Posterior cingulate gyrus (tissue), 11 donors: ENCODE results near the gene LHFPL2.
"Not testable (repeated sequence)": the region's sequence is repeated elsewhere in the genome, so short reads cannot be mapped to it uniquely, and the experiment has no call there.

Experiments used
- DNase-seq, 10 donors: peaks; one replicate each; pipeline versions ENCODE4 v3.0.0 to v3.0.0-alpha.2; 2020 to 2021; ENCODE audit warnings: mixed read lengths in 3 of 10
- intact Hi-C: fragments of 100-400 bp; cut with DNase I; formaldehyde crosslinking; loops from one replicate; pipeline ENCODE4 v1.15.1; 2023

Gene LHFPL2

DNA sequence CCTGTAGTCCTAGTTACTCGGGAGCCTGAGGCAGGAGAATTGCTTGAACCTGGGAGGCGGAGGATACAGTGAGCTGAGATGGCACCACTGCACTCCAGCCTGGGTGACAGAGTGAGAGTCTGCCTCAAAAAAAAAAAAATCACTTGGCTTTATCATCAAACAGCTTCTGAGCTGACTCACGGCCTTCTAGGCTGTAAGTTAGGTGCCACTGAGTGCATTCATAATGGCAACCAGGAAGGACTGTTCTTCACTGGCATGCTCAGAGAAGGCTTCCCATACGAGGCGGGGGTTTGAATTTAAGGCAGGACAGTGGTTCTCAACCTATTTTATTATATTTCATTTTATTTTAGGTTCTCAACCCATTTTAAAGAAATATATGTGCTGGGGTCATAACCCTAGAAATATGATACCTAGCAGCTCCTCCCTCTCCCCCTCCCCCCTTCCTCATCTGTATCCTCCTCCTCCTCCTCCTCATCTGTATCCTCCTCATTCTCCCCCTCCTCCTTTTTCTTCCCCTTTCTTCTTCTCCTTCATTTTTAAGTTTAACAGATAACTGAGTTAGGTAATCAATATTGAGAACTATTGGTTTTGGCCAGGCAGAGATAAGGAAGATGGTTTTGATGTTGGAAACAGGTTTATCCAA is 19.0 kb upstream of the LHFPL2 start:
- DNase-seq: no peak
- intact Hi-C loops: no loop called here

DNA sequence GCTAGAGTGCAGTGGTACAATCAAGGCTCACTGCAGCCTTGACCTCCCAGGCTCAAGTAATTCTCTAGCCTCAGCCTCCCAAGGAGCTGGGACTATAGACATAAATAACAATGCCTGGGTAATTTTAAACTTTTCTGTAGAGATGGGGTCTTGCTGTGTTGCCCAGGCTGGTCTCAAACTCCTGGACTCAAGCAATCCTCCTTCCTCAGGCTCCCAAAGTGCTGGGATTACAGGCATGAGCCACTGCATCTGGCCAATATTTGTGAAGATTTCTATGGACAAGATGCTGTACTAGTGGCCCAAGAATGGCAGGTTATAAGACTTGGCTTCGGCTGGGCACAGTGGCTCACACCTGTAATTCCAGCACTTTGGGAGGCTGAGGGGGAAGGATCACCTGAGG is 18.4 kb upstream of the LHFPL2 start:
- intact Hi-C loops, DNase-seq: not testable (repeated sequence)

DNA sequence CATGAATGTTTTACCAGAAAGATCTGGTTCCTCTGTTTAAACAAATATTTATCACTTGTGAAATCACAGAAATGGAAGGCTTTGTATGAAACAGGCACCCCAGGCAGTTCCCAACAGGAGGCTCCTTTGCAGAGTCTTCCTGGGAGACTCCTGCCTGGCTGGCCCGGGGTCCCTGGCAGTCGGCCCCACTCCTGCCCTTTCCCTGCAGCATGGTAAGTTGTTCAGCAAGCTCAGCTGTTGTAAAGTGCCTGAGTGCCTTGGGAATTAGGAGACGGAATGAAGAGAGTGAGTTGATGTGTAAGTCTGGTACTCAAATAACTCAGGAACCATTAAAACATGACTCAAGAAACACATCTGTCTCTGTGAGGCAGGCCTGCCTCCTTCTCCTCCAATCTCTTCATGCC is 17.5 kb upstream of the LHFPL2 start:
- no peak for DNase-seq

DNA sequence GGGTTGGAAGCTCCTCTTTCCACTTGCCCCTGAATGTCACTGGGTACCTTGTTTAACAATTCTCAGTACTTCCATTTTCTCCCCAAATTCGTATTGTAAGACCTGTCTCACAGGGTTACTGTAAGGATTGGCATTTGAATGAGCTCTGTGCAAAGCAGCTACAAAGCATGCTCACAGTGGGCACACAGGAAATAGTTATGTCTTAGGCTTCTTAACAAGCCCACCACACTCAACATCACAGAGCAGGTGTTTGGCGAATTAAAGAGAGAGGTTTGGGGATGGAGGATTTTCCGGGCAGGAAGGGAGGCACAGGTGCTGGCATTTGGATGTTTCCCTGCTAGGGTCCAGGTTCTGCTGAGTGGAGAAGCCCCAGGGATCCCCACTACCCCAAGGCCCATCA is 17.0 kb upstream of the LHFPL2 start:
- no peak for DNase-seq
- intact Hi-C loops: no loop called here

More for the DNA sequence above, 17.5 kb upstream of the LHFPL2 start:
- intact Hi-C loops: no loop called here

DNA sequence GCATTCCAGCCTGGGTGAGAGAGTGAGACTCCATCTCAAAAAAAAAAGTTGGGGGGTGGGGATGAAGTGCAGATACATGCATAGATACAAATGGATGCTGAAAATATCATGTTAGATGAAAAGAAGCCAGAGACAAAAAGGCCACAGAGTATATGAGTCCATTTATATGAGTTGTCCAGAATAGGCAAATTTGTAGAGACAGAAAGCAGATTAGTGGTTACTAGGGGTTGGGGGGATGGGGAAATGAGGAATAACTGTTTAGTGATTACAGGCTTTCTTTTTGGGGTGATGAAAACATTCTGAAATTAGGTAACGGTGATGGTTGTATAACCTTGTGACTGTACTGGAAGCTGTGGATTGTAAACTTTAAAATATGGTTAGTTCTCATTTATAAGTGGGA is 13.8 kb upstream of the LHFPL2 start:
- intact Hi-C loops: no loop called here
- DNase-seq: no peak

DNA sequence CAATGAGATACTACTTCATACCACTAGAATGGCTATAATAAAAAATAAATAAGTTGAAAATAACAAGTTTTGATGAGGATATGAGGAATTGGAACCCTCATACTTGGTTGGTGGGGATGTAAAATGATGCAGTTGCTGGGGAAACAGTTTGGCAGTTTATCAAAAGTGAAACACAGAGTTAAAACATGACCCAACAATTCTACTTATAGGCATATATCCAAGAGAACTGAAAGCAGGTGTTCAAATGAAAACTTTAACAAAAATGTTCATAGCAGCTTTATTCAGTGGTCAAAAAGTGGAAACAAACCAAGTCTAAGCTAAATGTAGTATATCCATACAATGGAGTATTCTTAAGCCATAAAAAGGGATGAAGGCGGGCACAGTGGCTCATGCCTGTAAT is 13.1 kb upstream of the LHFPL2 start:
- intact Hi-C loops: no loop called here
- DNase-seq: no peak

DNA sequence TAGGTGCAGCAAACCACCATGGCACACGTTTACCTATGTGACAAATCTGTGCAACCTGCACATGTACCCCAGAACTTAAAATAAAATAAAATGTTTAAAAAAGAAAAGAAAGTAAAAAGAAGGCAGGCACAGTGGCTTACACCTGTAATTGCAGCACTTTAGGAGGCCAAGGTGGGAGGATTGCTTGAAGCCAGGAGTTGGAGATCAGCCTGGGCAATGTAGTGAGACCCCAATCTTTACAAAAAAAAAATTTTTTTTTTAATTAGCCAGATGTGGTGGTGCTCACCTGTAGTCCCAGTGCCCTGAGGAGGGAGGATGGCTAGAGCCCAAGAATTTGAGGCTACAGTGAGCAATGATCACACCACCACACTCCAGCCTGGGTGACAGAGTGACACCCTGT is 12.5 kb upstream of the LHFPL2 start:
- intact Hi-C loops: no loop called here
- DNase-seq: no peak

DNA sequence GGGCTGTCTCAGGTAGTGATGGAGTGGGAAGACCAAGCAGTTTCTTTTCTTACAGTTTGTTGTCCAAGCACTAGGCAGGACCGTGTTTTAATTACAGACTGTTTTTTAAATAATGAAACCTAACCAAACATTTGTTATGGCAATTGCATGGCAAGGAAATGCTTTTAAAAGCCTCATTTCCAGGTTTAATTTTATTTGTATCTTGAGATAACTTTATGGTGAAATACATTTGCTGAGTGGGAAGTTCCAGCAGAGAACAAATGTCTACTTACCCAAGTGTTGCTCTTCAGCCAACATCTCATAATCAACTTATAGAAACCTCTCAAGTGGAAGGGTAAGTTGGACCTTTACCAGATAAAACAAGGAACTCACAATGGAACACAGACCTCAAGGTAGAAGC is 11.8 kb upstream of the LHFPL2 start:
- no peak for DNase-seq
- intact Hi-C loops: no loop called here

DNA sequence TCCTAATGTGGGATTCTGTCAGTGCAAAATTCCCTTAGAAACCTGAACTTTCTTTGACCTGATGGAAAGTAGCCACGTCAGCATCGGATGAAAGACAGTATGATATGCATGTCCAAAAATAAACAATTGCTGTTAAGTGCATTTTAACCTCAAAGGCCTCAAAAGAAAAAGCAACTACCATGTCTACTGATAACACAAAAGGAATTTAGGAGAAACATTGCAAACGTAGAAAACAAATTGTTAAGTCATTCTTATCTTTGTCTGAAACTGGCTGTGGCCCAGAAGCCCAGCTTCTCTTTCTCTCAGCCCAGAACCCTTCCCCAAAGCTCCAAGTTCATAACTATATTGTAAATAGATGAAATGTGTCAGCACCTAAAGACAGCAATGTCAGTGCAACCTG is 11.1 kb upstream of the LHFPL2 start:
- DNase-seq: no peak
- intact Hi-C loops: loop anchor here (10.0 kb wide), 1 partner anchor 305 kb away; no protein-coding TSS in a partner anchor

DNA sequence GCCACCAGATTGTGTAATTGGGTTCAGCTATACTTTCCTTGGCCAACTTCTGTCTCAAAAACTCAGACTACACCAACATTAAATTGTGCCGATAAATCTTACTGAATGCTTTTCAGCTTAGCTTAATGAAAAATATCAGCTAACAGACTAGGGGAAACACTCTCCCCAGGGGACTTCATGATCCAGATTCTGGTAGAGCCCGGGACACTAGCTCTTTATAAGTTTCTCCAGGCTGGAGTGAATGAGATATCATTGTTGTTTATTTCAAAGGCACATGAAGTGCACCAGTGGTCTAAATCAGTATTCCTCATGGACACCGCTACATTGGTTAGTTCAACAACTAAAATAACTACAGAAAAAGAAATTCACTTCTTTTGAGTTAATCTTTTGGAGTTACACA is 10.5 kb upstream of the LHFPL2 start:
- no peak for DNase-seq
- intact Hi-C loops: loop anchor here (10.0 kb wide), 1 partner anchor 306 kb away; no protein-coding TSS in a partner anchor

DNA sequence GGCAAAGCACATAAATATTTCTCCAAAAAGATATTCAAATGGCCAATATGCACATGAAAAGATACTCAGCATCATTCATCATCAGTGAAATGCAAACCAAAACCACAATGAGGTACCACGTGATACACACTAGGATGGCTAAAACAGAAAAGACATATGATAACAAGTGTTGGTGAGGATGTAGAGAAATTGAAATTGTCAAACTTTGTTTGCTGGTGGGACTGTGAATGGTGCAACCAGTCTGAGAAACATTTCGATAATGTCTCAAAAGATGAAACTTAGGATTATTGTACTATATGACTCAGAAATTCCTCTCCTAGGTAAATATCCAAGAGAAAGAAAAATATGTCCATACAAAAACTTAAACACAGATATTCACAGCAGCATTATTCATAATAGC is 8.6 kb upstream of the LHFPL2 start:
- intact Hi-C loops: loop anchor here (10.0 kb wide), 1 partner anchor 308 kb away; no protein-coding TSS in a partner anchor
- no peak for DNase-seq

DNA sequence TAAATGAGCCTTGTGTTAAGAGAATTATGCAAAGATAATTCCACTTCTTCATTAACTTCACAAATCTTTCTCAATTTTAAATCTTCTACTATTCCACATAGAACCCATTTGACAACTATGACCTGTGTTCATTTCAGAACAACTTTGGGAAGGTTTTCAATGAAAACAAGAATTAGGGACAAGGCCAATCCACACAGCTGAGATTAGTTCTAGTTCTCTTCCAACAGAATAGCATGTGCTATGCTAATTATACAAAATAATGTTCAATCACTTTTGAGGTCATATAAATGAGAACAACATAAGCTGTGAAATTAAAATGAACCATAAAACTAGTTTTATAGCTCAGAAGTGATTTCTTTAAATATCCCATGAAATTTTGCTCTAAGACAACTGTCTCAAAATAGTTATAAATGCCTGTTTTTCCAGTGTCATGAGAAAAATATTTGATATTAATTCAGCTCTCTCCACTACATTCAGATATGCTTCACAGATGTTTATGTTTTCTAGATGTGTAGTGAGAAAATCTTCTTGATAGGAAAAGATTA is 7.2 kb upstream of the LHFPL2 start:
- no peak for DNase-seq
- intact Hi-C loops: loop anchor here (10.0 kb wide), 1 partner anchor 309 kb away; no protein-coding TSS in a partner anchor

DNA sequence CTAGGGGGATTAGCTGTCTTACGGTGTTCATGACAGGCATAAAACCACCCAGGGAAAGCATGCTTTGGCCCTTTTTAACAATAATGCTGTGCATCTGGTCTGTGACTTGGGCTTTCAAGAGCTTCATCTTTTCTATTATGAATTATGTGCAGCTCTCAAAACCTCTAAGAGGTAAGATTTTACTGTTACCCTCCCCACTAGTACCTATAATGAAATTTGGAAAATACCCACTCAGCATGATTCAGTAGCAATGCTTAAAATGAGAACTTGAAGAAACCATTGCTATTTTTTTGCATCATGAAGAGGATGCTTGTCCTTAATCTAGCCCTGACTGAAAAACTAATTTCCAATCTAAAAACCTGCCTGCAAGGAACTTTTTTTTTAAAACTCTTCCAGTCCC is 5.8 kb upstream of the LHFPL2 start:
- DNase-seq: no peak
- intact Hi-C loops: loop anchor here (10.0 kb wide), 1 partner anchor 310 kb away; no protein-coding TSS in a partner anchor

DNA sequence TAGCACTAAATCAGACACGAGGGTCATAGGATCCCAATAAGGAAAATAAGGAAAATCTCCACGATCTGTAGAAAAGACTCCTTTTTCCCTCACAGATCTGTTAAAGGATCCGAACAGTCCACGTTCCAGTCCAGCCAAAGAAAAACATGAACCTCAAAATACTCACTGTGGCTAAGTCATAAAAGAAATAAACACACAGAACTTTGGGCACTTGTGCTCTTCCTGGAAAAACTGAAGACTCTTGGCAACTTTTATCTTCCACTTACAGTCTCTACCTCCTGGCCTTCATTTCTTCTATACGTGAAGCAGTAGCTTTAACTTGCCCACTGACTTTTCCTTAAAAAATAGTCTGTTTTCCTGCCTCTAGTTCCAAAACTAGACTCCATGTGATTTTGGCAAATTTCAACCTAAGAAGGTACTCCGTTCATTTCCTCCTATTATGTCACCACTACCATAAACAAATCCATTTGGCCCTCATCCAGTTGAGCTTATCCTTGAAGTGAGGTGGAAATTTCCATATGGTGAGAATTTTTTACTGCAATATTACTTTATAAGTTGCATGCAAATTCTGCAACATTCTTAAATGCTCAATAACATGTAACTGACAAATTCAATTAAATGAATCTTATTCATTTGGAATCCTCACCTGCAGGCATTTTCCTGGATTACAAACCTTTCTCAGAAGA is 5.3 kb upstream of the LHFPL2 start:
- DNase-seq: no peak
- intact Hi-C loops: loop anchor here (10.0 kb wide), 1 partner anchor 311 kb away; no protein-coding TSS in a partner anchor

DNA sequence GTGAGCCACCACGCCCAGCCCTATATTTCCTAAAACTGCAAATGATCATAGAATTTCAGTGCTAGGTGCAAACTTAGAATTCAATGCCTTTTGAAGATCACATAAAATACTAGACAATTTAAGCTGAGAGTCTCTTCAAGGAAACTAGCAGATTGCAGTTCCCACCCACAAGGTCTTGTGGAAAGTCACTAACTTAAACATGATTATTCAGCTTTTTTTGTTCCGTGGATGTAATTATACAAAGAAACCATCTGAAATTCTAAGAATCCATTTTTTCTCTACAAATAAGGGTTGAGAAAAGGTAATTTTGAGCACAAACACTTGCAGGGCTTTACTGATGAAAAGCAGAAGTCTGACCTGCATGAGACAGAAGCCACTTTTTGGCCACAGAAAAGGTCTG is 4.5 kb upstream of the LHFPL2 start:
- intact Hi-C loops: loop anchor here (10.0 kb wide), 1 partner anchor 312 kb away; no protein-coding TSS in a partner anchor
- DNase-seq: no peak

DNA sequence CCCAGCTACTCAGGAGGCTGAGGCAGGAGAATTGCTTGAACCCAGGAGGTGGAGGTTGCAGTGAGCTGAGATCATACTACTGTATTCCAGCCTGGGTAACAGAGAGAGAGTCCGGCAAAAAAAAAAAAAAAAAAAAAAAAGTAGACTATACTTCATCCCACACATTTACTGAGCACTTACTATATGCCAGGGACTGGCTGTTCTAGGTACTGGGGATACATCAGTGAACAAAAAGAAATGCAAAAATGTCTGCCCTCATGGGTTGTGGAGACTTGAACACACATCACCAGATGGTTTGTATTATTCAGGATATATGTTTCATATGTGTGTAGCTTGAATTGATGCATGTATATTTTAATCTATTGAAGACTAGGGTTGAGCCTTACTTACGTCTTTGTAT is 2.9 kb upstream of the LHFPL2 start:
- intact Hi-C loops: loop anchor here (10.0 kb wide), 1 partner anchor 313 kb away; no protein-coding TSS in a partner anchor
- DNase-seq: no peak

DNA sequence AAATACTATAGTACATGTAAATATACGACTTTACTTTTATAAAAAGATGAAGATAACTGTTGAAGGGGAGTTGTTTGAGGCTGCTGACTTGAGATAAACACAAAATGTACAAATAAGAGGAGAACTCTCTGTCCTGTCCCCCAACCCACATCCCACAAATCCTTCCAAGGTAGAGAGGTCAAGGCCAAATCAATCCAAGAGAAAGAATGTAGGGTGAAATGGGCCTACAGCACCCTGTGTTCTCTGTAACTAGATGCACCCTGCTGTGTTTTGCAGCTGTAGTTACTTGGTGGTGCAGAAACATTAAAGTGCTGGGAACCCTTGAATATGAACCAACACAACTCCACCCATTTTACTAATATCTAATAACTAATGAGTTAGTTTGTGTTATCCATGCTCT is 2.0 kb upstream of the LHFPL2 start:
- DNase-seq: no peak
- intact Hi-C loops: loop anchor here (10.0 kb wide), 1 partner anchor 314 kb away; no protein-coding TSS in a partner anchor

DNA sequence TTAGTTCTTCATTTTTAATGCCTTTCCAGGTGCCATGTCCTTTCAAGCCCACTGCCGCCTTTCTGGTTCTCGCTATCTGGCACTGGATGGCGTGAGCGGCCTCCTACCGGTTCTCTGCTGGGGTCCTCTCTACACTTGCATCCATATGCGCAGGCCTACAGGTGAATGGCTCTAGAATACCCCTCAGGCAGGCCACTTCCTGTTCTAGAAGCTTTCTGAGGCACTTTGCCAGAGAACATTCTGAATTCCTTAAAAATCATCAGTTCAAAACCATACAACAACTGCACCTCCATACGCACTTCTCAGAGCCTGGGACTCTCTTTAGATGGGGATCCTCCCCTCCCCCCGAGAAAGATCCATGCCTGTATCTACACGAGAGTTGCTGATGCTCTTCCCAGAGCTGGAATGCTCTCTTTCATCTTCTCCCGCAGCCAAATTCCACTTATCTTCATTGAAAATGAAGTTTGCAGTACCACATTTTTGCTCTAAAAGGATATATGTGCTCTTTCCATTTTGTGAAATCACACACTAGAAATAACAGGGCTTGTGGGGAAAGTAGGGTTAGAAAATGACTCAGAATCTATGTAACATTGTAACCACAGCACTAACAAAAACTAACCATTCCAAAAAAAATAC is 1.4 kb upstream of the LHFPL2 start:
- intact Hi-C loops: loop anchor here (10.0 kb wide), 2 partner anchors 105 to 315 kb away; no protein-coding TSS in a partner anchor

DNA sequence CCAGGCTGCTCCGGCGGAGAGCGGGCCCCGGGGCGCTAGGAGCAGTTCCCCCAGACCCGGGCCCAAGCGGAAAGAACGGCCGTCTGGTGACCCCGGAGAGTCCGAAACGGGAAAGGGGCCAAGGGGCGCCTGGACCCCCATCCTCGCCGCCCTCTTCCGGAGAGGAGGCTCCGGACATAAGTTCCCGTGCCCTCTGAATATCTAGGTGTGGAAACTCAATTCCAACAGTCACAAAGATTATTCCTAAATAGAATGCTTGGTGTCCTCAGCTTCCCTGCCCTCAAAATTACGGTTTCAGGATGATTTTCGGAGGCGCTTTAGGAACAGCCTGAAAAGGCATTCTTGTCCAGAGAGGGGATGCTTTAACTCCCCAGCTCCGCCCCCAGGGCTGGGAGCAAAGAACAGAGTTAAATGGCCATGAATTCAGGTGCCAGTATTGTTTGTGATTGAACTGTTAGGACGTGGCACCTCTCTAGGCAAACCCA is 681 bp upstream of the LHFPL2 start:
- intact Hi-C loops: loop anchor here (10.0 kb wide), 1 partner anchor 104 kb away; no protein-coding TSS in a partner anchor
- DNase-seq: peak in 1 of 10 donors; percentile 10

More for the DNA sequence above, 1.4 kb upstream of the LHFPL2 start:
- DNase-seq: no peak

DNA sequence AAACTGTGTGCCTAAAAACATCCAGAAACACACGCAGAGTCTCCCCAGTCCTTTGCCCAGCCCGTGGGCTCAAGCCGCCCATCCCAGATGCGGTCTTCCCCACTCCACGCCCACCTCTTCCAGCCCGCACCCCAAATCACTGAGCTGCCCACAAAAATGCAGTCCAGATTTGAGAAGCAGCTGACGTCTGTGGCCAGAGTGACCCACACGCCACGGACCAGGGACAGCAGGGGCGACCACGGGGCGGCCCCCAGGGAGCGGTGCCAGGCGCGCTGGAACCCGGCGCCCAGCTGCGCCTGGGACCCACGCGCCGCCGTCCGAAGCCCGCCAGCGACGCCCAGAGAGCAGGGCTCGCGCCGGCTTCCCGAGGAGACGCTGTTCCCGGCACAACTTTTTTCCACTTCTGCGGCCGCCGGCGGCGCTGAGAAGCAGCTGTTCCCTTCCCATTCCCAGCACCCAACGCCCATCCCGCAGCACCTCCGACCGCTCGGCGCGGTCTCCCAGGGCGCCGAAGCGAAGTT is 674 bp downstream of the LHFPL2 start:
- intact Hi-C loops: loop anchor here (10.0 kb wide), 1 partner anchor 103 kb away; no protein-coding TSS in a partner anchor
- peak; percentile 48 to 94 (median 68) for DNase-seq
